GM19043 (cell line): ENCODE results near the gene PPCDC.

Source experiments
- ATAC-seq: cut with Tn5 transposase; IDR thresholded peaks from one replicate; pipeline ENCODE4 v1.9.1; 2021; ENCODE audit warnings: low read depth; ENCODE audit not compliant: unreplicated experiment

PPCDC gene

DNA sequence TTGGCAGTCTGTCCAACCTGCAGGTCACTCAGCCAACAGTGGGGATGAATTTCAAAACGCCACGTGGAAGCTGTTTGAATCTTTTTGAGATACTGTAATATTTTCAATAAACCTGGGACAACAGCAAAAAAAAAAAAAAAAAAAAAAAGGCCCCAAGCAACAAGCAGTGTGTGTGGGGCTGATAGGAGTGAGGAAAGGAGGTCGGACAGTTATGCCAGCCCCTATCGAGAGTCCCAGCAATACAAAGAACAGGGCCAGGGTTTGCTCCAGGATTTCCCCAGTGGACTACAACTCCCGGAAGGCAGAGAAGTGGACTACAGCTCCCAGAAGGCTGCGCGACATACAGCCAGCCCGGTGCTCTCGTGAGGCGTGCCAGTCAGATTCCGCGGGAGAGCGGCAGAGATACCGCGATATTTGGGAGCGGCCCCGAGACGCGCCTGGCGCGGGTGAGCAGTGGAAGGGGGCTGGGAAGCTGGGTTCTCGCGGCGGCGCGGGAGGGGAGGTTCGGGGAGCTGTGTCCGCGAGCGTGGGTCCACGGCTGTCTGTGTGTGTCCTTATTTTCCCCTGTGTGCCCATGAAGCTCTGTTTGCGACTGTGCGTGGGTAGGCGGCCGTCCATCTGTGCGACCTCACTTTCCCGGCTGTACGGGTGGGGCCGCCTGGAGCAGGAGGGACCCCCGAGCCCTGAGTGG lies at the start of gene PPCDC:
Gene PPCDC (plus strand): TSS at position 410 of the 691 bp plus-strand sequence. CDS start 4,729 bp downstream, outside the sequence.
- peak; percentile 96 for ATAC-seq

DNA sequence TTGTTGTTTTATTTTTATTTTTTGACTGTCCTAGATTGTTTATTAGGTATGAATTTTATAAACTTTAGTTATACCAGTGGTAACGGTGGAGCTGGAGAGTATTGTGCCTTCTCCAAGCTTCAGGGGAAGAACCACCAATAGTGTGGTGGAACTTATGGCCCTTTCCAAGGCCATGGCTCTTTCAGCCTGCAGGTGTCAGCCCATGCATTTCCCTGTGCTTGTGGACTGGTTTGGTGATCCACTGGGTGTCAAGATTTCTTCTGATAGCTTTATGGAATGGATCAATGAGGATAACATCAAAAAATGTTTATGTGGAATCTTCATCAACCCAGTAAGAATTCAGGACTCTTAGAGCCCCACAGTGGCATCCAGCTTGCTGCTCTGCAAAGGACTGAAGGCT lies 47.2 kb upstream of the PPCDC start:
- ATAC-seq: no peak

GRCh38 chr15:74977599-74977998 lies 45.8 kb upstream of the PPCDC start:
- ATAC-seq: no peak

GRCh38 chr15:74978077-74978476 lies 45.3 kb upstream of the PPCDC start:
- no peak for ATAC-seq

- no peak for ATAC-seq
Observed at GRCh38 chr15:74978503-74978902, 44.9 kb upstream of the PPCDC start.

GRCh38 chr15:74982183-74982582 lies 41.2 kb upstream of the PPCDC start:
- no peak for ATAC-seq

DNA sequence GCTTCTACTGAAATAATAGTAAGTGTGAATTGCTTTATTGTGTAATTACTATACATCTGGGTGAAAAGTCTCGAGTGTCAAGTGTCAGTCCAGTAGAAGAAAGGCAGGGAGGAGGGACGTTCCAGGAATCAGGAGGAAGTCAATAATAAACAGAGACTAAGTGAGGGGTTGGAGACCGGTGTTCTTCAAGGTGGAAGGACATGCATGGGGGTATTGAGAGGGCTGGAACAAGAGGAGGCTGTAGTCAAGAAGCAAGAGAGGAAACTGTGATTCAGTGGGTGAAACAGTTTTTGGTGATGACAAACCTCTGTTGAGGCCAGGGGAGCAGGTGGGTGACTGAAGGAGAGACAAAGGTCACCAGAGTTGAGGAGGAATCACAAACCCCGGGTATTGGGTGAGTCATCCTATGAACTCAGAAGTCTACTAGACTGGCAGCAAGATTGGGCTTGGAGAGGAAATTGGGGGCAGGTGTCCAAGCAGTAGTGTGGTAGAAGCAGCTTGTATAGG lies 39.6 kb upstream of the PPCDC start:
- ATAC-seq: no peak

DNA sequence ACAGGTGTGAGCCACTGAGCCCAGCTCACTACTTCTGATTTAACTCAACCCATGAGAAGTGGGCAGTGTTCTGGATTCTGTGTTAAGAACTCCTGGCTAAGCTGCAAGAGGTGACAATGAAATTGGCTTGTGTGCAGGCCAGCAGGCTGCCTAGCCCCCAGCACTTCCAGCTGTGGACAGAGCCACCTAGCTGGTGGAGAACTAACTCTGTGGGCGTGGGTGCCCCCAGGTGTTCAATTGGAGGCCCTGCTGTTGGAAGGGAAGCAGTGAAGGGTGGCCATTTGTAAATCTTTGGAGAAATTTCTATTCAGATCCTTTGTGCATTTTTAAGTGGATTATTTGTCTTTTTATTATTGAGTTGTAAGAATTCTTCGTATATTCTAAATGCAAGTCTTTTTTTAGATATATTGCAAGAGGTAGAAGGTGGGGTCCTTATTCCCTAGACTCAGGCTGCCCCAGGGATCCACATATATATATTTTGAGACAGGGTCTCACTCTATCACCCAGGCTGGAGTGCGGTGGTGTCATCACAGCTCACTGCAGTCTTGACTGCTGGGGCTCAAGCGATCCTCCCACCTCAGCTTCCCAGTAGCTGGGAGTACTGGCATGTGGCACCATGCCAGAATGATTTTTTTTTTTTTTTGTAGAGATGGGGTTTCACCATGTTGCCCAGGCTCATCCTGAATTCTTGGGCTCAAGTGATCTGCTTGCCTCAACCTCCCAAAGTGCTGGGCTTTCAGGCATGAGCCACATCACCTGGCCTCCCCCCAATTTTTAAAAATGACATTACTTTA lies 35.2 kb upstream of the PPCDC start:
- ATAC-seq: no peak

GRCh38 chr15:74989527-74989926 lies 33.9 kb upstream of the PPCDC start:
- no peak for ATAC-seq

DNA sequence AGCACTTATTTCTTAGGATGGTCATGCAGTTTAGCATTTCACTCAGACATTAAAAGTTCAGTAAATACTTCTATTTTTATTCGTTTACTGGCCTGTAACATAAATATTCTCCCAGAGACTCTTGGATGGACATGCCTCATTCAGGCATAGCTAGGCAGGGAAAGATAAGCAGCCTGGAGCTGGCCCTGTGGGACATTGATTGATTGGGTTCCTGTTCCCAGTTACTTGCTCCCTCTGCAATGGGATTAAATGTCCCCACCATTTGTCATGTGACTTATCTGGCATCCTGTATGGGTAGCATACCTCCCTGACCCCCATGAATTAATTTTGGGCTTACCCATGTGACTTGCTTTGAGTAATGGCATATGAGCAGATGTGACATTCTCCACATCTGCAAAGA lies 30.8 kb upstream of the PPCDC start:
- ATAC-seq: no peak

- ATAC-seq: no peak
Observed at GRCh38 chr15:74994236-74994635, 29.2 kb upstream of the PPCDC start.

GRCh38 chr15:74994685-74995084 lies 28.7 kb upstream of the PPCDC start:
- no peak for ATAC-seq

GRCh38 chr15:74995182-74995778 lies 28.1 kb upstream of the PPCDC start, which contains the start of gene SCAMP5:
SCAMP5 (plus strand) TSS chr15:74995563; CDS start chr15:75011840, 16,277 bp downstream.
- peak; percentile 45 for ATAC-seq

DNA sequence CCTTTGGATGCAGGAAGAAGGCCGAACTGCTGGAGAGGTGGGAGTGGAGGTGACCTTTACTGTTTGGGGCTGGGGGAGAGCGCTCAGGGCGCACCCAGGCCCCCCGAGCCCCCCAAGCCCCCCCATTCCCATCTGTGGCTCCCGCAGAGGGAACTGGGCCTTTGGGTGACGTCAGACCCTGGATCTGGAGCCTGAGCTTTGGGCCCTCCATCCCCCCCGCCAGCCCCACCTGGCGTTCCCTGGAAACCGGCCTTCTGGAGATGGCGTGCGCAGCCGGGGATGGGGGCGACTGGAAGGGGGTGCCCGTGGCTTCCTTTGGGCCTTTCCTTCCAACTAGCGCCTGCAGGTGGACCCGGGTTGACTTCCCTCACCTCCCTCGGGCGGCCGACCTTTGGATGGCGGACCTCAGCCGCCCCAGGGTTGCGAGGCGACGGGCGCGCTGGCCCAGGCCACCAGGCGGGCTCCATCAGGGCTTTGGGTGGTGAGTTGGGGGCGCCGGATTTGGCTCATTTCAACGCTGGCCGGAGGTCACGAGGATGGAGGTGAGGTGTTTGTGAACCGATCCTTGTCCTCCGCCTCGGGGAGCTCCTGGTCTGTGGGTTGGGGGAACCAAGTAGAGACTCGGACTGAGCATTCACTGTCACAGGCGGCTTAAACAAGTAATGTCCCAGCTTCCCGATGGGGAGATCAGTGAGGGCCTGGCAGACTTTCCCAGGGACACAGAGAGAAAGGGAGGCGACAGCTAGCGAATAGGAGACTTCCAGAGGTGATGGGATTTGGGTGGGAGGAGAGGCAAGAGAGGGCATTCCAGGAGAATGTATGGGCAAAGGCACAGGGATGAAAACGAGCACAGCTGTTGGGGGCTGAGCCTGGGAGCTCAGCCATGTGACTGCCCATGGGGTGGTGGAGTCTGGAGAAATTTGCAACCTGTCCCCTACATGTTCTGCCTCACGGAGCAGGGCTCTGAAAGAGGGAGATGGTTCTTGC lies 27.3 kb upstream of the PPCDC start:
- no peak for ATAC-seq

GRCh38 chr15:74997141-74997540 lies 26.2 kb upstream of the PPCDC start:
- ATAC-seq: no peak

DNA sequence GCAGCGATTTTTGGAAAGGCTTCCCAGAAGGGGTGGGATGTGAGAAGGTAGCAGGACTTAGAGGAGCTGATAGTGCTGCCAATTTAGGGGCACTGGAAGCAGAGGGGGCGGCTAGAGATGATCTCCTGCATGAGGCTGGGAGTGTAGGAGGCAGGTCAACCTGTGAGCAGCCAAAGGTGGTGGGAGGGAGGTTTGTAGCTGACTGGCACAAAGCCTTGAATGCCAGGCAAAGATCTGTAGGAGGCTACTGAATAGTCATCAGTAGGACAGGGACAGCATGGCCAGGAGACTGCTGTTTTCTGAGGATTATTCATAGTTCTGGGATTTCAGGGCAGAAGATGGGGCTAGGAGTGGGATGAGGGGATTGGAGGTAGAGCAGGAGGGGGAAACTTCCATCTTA lies 25.8 kb upstream of the PPCDC start:
- ATAC-seq: no peak

DNA sequence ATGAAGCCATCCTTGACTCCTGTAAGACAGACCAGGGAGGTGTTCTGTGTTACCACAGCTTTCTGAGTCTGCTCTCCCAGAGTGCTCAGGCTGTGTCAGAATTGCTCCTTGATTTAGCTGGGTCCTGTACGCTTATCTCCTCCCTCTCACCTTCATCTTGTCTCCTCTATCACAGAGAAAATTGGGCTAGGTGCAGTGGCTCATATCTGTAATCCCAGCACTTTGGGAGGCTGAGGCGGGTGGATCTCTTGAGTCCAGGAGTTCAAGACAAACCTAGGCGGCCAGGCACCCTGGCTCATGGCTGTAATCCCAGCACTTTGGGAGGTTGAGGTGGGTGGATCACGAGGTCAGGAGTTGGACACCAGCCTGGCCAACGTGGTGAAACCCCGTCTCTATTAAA lies 22.1 kb upstream of the PPCDC start:
- ATAC-seq: no peak

DNA sequence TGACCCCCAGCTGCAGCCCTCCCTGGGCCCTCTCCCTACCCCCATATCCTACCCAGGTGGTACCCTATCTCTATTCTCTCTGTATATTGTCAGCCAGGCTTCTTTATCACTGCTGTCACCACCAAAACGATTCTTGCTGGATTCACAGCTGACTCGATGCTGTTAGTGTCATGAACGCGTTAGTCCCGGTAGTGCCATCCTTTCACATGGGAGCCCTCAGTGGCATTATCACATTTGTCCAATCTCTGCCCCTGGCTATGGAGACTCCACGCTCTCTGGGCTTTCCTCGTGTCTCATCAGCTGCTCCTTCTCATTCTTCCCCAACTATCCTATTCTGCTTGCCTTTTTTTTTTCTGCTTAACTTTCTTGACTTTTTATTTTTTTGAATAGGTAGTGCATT lies 21.0 kb upstream of the PPCDC start:
- ATAC-seq: no peak

DNA sequence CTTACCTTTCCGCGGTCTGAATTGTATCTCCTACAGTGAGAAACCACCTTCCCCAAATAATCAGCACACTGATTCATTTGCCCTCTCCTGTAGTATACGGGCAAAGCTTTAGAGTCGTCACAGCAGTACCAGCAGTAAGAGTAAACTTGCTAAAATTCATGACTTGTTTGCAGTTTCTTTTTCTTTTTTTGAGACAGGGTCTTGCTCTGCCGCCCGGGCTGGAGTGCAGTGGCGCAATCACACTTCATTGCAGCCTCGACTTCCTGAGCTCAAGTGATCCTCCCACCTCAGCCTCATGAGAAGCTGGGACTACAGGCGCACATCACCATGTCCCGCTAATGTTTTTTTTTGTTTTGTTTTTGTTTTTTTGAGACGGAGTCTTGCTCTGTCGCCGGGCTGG lies 16.2 kb upstream of the PPCDC start:
- ATAC-seq: no peak

GRCh38 chr15:75008221-75008625 lies 15.2 kb upstream of the PPCDC start:
- ATAC-seq: peak; percentile 42
